GM21360 (cell line): ENCODE data around the gene EID3.
A peak's percentile ranks its signal among the peaks of the same experiment; 100 is the strongest.
"Not testable (repeated sequence)": the region's sequence is repeated elsewhere in the genome, so short reads cannot be mapped to it uniquely, and the experiment has no call there.

Experiments used
- ATAC-seq: cut with Tn5 transposase; IDR thresholded peaks from one replicate; pipeline ENCODE4 v1.9.1; 2021; ENCODE audit warnings: mild to moderate bottlenecking, moderate library complexity; ENCODE audit not compliant: unreplicated experiment

The EID3 gene

DNA sequence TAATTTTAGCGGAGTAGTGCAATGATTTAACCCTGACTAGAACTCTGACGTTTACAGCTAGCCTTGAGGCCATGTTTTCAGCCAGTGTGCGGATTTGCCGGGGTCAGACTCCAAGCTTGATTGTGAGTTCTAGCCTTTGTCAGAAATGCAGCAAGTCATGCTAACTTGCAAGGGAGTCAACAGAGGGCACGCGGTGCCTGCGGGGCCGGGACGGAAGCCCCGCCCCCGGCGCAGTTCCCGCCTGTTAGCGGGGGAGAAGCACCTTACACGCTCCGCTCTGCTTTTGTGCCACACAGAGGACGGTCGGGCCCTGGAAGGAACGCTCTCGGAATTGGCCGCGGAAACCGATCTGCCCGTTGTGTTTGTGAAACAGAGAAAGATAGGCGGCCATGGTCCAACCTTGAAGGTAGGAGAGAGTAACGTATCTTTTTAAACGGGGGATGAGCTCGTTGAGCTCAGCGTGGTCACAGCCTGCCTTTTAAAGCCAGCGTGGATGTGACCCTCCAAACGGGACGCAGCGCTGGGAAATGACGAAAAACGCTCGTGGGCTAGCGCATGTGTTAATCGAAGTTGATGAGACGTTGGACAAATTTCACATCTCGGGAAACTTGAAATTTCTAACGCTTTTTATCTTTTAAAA lies 14.8 kb upstream of the EID3 start:
- peak; percentile 45 for ATAC-seq

DNA sequence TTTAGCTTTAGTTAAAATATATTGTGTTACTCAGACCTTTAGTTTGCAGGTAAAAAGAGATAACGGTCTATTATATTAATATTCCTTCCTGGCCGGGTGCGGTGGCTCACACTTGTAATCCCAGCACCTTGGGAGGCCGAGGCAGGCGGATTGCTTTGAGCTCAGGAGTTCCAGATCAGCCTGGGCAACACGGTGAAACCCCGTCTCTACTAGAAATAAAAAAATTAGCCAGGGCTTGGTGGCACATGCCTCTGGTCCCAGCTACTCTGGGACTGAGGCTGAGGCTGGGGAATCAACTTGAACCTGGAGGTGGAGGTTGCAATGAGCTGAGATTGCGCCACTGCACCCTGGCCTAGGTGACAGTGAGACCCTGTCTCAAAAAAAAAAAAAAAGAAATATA lies 13.2 kb upstream of the EID3 start:
- ATAC-seq = no peak

DNA sequence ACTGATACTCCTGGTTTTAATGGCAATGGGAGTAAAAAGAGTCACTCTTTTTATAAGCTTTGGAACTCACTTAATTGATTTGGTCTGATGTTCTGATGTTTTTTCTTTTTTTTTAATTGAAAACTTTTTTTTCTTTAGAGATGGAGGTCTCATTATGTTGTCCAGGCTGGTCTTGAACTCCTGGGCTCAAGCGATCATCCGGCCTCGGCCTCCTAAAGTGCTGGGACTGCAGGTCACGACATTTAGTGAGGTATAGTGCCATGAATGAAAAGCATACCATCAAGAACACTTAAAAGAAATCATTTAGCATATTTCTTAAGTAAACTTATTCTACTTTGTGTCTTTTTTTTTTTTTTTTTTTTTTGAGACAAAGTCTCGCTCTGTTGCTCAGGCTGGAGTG lies 12.7 kb upstream of the EID3 start:
- ATAC-seq = no peak

DNA sequence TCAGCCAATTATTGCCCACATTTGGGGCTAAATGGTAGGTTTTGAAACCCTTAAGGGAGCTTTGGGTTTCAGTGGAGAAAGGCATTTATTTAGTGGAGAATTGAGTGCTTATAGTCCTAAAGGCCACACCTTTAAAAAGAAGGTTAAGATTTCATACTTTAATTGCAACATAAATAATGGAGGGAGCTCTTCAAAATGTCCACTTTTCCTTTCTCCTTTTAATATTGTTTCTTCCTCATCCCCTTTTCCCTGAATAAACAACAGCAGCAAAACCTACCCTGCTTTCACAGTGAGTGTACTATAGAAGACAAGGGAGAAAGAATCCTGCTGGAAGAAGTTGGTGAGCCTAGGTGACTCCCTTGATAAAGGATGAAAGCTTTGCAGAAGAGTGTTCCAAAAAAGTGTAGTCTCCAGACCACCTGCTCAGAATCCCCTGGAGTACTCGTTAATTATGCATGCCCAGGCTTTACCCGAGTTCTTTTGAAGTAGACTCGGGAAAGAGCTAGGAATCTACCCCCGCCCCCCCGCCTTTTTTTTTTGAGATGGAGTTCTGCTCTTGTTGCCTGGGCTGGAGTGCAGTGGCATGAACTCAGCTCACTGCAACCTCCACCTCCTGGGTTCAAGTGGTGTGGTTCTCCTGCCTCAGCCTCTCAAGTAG lies 11.5 kb upstream of the EID3 start:
- no peak for ATAC-seq

DNA sequence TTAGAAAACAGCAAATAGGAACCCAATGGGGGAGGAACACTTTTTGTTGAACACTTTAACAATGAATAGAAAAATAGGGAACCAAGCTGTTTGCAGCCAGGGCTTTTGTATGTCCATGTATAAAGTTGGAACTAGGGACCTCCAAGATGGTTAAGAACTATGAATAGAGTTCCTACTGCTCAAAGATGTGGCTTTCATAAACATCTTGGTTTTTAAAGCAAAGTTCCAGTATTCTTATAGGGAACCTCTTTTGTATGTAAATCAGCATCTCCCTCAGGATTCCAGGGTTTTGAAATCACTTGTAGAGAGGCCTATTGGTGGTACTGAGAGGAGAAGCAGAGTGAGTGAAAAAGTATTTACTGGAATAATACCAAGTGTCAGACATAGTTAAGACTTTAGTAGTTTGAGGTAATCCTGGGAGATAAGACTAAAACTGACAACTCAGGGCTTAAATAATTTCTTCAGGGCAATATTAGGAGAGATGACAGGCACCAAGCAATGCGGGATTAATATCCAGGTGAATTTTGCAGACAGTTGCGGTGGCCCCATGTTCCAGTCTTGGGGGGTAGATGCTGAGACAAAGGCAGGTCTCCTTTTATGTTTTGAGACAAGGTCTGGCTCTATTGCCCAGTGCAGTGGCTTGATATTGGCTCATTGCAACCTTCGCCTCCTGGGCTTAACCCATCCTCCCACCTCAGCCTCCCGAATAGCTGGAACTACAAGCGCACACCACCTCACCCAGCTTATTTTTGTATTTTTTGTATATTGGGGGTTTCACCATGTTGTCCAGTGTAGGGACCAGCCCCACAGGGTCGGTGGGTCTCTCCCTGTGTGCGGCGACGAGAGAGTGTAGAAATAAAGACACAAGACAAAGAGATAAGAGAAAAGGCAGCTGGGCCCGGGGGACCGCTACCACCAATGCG lies 10.4 kb upstream of the EID3 start:
- ATAC-seq = no peak

DNA sequence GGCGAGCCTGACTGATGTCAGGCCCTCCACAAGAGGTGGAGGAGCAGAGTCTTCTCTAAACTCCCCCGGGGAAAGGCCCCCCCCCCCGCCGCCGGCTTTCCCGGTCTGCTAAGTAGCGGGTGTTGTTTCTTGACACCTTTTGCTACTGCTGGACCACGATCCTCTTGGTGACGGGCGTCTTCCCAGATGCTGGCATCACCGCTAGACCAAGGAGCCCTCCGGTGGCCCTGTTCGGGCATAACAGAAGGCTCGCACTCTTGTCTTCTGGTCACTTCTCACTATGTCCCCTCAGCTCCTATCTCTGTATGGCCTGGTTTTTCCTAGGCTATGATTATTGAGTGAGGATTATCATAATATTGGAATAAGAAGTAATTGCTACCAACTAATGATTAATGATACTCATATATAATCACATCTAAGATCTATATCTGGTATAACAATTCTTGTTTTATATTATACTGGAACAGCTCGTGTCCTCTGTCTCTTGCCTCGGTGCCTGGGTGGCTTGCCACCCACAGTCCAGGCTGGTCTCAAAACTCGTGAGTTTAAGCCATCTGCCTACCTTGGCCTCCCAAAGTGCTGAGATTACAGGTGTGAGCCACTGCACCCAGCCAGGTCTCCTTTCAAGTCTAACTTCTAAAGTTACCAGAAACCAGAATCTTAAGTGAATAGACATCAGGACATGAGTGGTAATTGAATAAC lies 9.2 kb upstream of the EID3 start:
- not testable (repeated sequence) for ATAC-seq

DNA sequence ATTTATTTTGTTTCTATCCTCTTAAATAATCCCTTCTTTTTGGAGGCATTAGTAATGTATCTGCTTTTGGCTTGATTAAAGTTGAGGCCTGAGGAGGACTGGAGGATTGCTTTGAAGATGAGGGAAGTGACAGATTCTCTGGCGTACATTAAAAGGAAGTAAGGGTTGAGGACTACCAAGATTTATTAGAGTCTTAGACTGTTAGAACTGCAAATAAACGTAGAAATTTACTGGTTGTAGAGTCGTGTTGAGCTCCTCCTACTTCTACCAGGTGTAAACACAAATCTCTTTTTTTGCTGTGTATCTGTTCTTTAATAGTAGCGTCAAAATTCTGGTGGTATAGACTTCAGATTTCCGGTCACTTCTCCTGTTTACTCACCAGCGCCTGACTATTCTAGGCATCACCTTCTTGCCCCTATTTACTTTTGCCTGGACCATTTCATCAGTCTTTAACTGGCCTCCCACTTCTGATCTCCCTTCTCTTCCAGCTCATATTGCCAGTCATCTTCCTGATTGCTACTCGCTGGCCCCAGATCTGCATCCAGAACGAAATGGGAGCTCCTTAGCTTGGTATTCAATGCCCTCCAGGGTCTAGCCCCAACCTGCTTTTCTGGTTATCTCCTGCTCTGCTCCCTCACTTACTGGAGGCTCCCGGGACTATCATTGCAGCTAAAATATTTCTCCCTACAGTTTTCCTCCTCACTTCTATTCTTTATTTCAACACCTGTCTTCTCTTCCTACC lies 8.4 kb upstream of the EID3 start:
- no peak for ATAC-seq

DNA sequence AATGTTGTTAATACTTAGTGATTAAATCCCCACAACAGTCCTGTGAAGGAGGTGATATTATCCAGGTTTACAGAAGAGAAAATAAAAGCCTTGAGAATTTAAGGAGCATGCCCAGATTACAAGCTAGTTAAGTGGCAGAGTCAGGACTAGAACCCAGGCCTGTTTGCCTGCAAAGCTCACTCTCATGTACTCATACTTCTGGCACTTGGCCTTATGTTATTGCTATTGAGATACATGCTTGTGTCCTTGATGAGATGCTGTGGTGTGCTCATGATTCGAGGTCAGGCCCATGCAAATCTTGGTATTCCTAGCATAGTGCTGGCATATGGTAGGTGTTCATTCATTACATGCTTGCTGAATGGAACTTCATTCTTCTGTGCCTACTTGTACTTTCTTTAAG lies 7.6 kb upstream of the EID3 start:
- no peak for ATAC-seq

DNA sequence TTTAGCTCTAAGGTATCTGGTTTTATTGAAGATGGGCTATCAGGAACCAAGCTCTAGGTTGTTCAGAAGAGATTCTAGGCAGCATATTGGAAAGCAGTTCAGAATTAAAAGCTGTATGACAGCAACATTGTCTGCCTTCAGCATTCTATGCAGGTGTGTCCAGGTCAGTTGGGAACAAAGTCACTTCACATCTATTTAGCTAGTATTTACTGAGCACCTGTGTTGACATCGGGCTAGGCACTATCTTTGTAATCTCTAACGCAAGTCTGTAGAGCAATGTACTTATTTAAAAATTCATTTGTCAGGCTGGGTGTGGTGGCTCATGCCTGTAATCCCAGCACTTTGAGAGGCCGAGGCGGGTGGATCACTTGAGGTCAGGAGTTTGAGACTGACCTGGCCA lies 6.8 kb upstream of the EID3 start:
- no peak for ATAC-seq

DNA sequence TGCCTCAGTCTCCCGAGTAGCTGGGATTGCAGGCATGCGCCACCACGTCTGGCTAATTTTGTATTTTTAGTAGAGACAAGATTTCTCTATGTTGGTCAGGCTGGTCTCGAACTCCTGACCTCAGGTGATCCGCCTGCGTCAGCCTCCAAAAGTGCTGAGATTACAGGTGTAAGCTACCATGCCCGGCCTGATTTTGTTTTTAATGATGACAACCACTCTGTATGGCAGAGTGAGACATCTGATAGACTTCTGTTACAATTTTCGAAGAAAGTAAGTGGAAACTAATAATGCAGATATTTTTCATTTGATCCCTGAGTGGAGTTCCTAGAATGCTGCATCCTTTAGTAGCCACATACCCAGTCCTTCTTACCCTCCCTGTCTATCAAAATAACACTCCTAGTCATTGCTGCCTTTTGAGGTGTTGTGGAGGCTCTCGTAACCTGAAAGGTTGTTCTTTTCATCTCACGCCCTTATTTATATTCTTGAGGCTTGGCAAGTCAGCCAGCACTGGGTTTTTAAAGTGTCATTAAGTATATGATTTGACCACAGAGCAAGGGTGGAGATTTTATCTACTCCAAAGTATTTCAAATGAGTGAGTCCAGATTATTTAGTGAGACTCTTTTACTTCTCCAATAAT lies 5.9 kb upstream of the EID3 start:
- no peak for ATAC-seq

DNA sequence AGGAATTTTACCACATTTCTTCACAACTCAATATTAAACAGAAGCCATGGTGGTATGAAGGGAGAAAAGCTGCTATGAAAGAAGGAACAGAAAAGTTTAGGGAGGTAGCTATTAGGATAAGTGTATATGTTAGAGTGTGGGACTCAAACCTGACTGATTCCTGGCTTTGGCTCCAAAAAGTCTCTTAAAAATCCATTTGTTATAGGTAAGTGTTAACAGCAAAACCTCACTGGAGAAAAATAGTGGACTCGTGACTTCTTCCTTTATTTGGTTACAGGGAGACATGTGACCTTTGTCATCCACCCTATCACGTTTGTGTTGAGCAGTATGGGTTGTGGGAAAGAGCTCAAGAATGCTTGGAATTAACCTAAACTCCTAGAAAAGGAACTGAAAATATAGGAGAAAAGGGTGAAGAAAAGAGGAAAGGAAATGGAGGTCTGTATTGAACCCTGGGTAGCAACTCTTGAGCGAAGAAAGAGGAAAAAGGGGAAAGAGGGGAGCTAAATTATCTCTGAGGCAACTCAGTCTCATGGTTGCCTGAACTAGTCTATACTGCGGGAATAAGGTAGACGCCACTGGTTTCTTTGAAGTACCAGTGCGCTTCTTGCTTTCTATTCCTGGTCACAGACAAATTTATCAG lies 3.6 kb upstream of the EID3 start:
- no peak for ATAC-seq

DNA sequence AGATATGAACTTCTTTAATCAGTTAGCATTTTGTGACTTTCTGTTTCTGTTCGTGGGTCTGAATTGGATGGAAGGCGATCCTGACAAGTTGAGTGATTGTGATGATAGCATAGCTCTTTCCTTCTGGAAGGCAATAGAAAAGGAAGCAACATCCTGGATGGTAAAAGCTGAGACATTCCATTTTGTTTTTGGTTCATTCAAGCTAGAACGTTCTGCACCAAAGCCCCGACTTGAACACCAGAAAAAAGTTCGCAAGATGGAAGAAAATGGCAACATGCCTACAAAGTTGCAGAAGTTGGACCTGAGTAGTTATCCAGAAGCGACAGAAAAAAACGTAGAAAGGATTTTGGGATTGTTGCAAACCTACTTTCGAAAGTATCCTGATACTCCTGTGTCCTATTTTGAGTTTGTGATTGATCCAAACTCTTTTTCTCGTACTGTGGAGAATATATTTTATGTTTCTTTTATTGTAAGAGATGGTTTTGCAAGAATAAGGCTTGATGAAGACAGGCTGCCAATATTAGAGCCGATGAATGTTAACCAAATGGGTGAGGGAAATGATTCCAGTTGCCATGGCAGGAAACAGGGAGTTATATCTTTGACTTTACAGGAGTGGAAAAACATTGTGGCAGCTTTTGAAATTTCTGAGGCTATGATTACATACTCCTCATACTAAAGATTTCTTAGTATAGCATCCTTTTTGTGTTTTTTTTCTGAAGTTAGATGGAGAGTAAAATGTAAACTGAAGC lies 896 bp downstream of the EID3 start:
- no peak for ATAC-seq

DNA sequence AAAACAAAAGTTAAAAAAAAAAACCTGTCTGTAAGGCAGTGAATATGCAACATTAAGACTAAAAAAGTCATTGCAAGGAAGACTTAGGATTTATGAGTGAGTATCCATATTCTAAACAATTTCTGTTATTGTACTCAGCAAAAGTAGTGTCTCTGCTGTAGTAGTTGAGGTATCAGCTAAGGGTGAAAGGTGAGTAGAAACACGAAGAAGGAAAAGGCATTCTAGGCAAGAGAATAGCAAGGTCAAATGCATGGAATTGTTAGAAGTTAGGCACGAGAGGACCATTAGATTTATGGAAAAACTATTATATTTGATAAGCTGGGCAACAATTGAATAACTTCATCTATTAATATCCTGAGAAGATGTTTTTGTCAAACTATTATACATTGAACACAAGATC lies 1.8 kb downstream of the EID3 start:
- ATAC-seq = no peak

DNA sequence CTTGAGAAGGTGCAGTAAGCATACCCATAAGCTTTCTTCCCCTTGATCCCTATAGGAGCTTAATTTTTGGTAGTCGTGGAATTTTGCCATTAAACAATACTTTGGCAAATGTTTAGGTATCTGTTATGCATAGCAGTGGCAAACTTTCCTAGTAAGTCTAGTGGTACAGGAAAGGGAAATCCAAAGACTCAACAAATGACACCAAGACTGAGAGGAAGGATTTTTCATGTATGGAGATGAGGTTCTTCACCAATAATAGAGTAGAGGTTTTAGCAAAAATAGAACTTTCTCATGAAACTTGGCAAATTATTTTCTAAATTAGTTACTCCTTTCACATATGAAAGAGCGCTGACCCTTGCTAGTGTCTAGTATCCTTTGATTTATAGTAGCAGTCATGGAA lies 2.8 kb downstream of the EID3 start:
- ATAC-seq = no peak

DNA sequence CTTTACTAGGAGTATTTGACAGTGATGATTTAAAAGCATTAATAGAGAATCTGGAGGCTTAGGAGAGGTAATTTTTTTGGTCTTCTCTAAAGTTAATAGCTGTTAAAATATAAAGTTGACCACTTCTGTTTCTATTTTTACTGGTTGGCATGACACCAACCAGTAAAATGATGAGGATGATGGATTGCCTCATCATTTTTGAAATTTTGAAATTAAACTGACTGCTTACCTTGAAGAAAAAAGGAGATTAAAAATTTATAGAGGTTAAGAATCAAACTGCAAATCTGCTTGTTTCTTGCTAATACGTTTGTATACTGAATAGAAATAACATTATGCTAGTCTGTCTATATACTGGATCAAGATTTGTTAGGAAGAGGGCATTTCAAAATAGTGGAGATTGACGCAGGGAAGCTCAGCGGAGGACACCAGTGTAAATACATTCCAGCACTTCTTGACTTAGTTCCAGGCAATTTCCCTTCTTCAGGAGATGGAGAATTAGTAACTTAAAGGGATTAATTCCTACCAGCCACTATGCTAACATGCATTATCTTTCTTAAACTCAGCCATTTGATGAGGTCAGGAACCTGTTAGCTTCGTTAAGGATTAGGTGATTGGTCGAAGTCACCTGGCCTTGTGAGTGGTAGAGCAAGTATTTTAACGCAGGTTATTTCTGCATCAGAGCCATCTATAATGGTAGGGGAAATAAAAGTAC lies 3.6 kb downstream of the EID3 start:
- no peak for ATAC-seq

DNA sequence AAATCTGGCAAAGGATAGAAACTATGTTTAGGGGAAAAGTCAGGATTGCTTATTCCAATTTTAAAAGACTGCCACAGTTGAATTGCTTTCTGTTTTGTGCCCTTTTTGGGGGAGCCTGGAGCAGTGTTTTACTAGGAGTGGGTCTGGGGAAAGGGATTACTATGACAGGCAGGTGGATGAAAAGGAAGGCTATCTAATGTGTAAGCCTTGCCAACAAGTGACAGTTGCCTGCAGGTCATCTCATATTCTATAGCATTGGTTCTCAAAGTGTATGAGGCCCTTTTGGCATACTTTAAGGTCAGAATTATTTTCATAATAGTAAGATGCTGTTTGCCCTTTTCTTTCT lies 4.1 kb downstream of the EID3 start:
- ATAC-seq = no peak

DNA sequence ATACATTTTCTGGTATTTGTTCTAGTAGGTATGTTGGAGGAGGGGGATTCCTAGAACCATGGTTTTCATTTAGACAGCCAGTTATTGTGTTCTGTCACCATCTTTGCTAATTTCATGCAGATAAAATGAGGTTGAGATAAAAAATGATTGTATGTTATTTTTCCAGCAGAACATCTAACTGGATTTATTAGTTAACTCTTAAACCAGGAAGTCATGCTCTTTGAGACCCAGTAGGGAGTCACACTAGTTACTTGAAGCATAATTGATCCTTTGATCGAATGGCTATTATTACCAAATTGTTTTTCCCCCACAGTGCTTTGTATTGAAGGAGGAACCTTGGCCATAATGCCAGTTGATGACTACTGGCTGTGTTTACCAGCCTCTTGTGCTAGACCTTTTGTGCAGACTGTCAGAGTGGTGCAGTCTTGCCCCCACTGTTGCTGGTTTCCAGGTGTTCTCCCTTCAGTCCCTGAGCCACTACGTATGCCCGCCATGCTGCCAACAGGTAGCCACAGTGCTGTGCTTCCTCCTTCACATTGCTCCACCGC lies 6.0 kb downstream of the EID3 start:
- no peak for ATAC-seq
